HepG2 (cell line): ENCODE data around the gene AP1G1. TPM values are rescaled to one million over a fixed set of nuclear protein-coding genes. Genes with fewer than 3 reads are reported as not detected.
A peak's percentile ranks its signal among the peaks of the same experiment; 100 is the strongest.

Experiments used
- AGO2 ChIP-seq: fragments of 200-400 bp; formaldehyde crosslinking; optimal IDR thresholded peaks from 2 replicates; pipeline ENCODE3; 2017; ENCODE audit warnings: mild to moderate bottlenecking, low read depth, low read length, moderate library complexity
- ARNTL ChIP-seq: sonication (generic); formaldehyde crosslinking; IDR thresholded peaks from 2 replicates; pipeline ENCODE4 v1.4.0; 2020; ENCODE audit warnings: mild to moderate bottlenecking, missing genetic modification reagents
- CCAR2 ChIP-seq: fragments of 200-400 bp; formaldehyde crosslinking; optimal IDR thresholded peaks from 2 replicates; pipeline ENCODE3; 2018; ENCODE audit warnings: low read depth, mild to moderate bottlenecking, low read length, moderate library complexity
- DNMT1 ChIP-seq: sonication (generic); formaldehyde crosslinking; IDR thresholded peaks from 2 replicates; pipeline ENCODE4 v1.5.1; 2020; ENCODE audit warnings: mild to moderate bottlenecking, missing genetic modification reagents
- HNRNPLL ChIP-seq: fragments of 200-400 bp; formaldehyde crosslinking; IDR thresholded peaks from 2 replicates; pipeline ENCODE4 v1.6.1; 2017; ENCODE audit warnings: mild to moderate bottlenecking, low read depth, low read length; ENCODE audit not compliant: poor library complexity, severe bottlenecking
- JUND ChIP-seq: sonication (generic); formaldehyde crosslinking; IDR thresholded peaks from 2 replicates; pipeline ENCODE4 v1.8.0; 2022; ENCODE audit warnings: mild to moderate bottlenecking, missing genetic modification reagents
- KDM5B ChIP-seq: sonication (generic); formaldehyde crosslinking; IDR thresholded peaks from 2 replicates; pipeline ENCODE4 v1.4.0; 2020; ENCODE audit warnings: missing genetic modification reagents, mild to moderate bottlenecking, borderline replicate concordance
- KLF11 ChIP-seq: IDR thresholded peaks from 2 replicates; pipeline ENCODE4 v1.6.1; 2016; ENCODE audit warnings: missing compliant biosample characterization
- KLF13 ChIP-seq: sonication (generic); formaldehyde crosslinking; IDR thresholded peaks from 2 replicates; pipeline ENCODE4 v1.4.0; 2020; ENCODE audit warnings: mild to moderate bottlenecking, missing genetic modification reagents
- ONECUT2 ChIP-seq: sonication (generic); formaldehyde crosslinking; IDR thresholded peaks from 2 replicates; pipeline ENCODE4 v1.4.0; 2020; ENCODE audit warnings: missing genetic modification reagents
- ZNF451 ChIP-seq: sonication (generic); formaldehyde crosslinking; IDR thresholded peaks from 2 replicates; pipeline ENCODE4 v1.5.0; 2020; ENCODE audit warnings: mild to moderate bottlenecking, missing genetic modification reagents
- ZNF530 ChIP-seq: sonication (generic); formaldehyde crosslinking; IDR thresholded peaks from 2 replicates; pipeline ENCODE4 v1.5.0; 2020; ENCODE audit warnings: low read depth, mild to moderate bottlenecking, missing genetic modification reagents
- ZNF562 ChIP-seq: sonication (generic); formaldehyde crosslinking; IDR thresholded peaks from 2 replicates; pipeline ENCODE4 v1.8.0; 2022; ENCODE audit warnings: missing genetic modification reagents, borderline replicate concordance
- ZNF670 ChIP-seq: sonication (generic); formaldehyde crosslinking; IDR thresholded peaks from 2 replicates; pipeline ENCODE4 v1.8.0; 2022; ENCODE audit warnings: mild to moderate bottlenecking, missing genetic modification reagents, borderline replicate concordance
- polyA plus RNA-seq, 8 experiments: library from polyadenylated mRNA; depleted of rRNA in 3 of 8; stranded (reverse) in 7 of 8; unstranded in 1 of 8; fragments of >200 nt; fragmentation: Illumina TruSeq in 4 of 8; extraction: Trizol in 4 of 8; gene quantifications; 2 replicates each; pipeline versions ENCODE4 v1.2.1 to v1.2.3, GENCODE V29; 2011 to 2016; ENCODE audit warnings: low read depth in 4 of 8, missing spikeins in 1 of 8, mixed read lengths in 1 of 8; ENCODE audit not compliant: insufficient read depth in 1 of 8
- total RNA-seq, 5 experiments: library from RNA; depleted of rRNA; stranded (reverse); fragments of >200 nt; fragmentation: Illumina TruSeq; extraction: Trizol; gene quantifications; 2 replicates each; pipeline ENCODE4 v1.2.3, GENCODE V29; 2016; ENCODE audit warnings: low read depth in 1 of 5
- TF ChIP-seq, protein P1 (sequence below): sonication (generic); formaldehyde crosslinking; IDR thresholded peaks from 2 replicates; pipeline ENCODE4 v1.8.0; 2022; ENCODE audit warnings: missing genetic modification reagents, mild to moderate bottlenecking, borderline replicate concordance
- TF ChIP-seq, protein P2 (sequence below): sonication (generic); formaldehyde crosslinking; IDR thresholded peaks from 2 replicates; pipeline ENCODE4 v1.8.0; 2022; ENCODE audit warnings: missing genetic modification reagents, mild to moderate bottlenecking, moderate library complexity, borderline replicate concordance
- TF ChIP-seq, protein P3 (sequence below): sonication (generic); formaldehyde crosslinking; IDR thresholded peaks from 2 replicates; pipeline ENCODE4 v1.4.0; 2020; ENCODE audit warnings: missing genetic modification reagents
- TF ChIP-seq, protein P4 (sequence below): sonication (generic); formaldehyde crosslinking; IDR thresholded peaks from 2 replicates; pipeline ENCODE4 v1.8.1; 2022; ENCODE audit warnings: low read depth, mild to moderate bottlenecking, missing genetic modification reagents

AP1G1 gene
- total and polyA plus RNA-seq, 2 of the 13 experiments (the other 11 are each of a cell fraction or from before 2014, with no cell fraction given): 62.2 to 66.2 TPM

DNA sequence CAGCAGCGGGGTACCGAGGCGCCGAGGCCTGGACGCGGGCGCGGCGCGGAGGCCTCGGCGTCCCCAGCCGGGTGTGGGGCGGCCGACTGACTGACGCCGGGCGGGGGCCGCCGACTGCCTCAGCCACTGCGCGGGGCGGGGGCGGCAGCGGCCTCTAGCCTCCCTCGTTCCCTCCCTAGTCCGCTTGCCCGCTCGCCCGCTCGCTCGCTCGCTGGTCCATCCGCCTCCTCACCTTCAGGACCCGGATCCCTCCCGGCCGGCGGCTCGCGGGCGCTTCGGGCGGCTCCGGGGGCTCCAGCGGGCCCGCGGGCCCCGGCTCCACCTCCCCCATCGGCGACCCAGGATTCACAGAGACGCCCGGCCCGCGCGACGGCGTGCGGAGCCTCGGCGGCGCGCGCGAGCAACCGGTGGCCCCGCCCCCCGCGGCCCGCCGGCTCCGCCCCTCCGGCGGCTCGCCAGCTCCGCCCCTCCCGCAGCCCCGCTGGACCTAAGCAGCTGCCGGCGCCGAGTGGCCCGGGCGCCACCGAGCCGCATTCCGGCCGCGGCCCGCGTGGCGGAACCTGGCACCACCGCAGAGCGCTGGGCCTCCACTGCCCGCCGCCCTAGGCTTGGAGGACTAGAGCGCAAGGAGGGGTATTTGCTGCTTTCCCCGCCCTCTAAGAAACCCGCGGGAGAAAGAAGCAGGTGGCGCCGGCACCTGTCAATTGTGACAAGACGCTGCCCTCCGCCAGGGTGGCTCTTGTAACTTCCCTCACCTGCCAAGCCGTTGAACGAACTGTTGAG lies 84.9 kb downstream of the AP1G1 start (continued):
- TF ChIP-seq ZNF530 (CRISPR knock-in tag) (no peak), ZNF562 (CRISPR knock-in tag) (no peak), ONECUT2 (no peak), DNMT1 (CRISPR knock-in tag) (no peak), KLF11 (CRISPR knock-in tag) (no peak), KLF13 (CRISPR knock-in tag) (no peak), ZNF670 (CRISPR knock-in tag) (no peak), KDM5B (CRISPR knock-in tag) (peak; percentile 69), ARNTL (no peak), AGO2 (no peak), JUND (CRISPR knock-in tag) (no peak), HNRNPLL (peak; percentile 74), ZNF451 (CRISPR knock-in tag) (no peak), CCAR2 (no peak)
- TF ChIP-seq, protein P1, sequence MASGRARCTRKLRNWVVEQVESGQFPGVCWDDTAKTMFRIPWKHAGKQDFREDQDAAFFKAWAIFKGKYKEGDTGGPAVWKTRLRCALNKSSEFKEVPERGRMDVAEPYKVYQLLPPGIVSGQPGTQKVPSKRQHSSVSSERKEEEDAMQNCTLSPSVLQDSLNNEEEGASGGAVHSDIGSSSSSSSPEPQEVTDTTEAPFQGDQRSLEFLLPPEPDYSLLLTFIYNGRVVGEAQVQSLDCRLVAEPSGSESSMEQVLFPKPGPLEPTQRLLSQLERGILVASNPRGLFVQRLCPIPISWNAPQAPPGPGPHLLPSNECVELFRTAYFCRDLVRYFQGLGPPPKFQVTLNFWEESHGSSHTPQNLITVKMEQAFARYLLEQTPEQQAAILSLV (CRISPR knock-in tag): no peak
- TF ChIP-seq, protein P2, sequence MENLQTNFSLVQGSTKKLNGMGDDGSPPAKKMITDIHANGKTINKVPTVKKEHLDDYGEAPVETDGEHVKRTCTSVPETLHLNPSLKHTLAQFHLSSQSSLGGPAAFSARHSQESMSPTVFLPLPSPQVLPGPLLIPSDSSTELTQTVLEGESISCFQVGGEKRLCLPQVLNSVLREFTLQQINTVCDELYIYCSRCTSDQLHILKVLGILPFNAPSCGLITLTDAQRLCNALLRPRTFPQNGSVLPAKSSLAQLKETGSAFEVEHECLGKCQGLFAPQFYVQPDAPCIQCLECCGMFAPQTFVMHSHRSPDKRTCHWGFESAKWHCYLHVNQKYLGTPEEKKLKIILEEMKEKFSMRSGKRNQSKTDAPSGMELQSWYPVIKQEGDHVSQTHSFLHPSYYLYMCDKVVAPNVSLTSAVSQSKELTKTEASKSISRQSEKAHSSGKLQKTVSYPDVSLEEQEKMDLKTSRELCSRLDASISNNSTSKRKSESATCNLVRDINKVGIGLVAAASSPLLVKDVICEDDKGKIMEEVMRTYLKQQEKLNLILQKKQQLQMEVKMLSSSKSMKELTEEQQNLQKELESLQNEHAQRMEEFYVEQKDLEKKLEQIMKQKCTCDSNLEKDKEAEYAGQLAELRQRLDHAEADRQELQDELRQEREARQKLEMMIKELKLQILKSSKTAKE (CRISPR knock-in tag): no peak
- TF ChIP-seq, protein P3, sequence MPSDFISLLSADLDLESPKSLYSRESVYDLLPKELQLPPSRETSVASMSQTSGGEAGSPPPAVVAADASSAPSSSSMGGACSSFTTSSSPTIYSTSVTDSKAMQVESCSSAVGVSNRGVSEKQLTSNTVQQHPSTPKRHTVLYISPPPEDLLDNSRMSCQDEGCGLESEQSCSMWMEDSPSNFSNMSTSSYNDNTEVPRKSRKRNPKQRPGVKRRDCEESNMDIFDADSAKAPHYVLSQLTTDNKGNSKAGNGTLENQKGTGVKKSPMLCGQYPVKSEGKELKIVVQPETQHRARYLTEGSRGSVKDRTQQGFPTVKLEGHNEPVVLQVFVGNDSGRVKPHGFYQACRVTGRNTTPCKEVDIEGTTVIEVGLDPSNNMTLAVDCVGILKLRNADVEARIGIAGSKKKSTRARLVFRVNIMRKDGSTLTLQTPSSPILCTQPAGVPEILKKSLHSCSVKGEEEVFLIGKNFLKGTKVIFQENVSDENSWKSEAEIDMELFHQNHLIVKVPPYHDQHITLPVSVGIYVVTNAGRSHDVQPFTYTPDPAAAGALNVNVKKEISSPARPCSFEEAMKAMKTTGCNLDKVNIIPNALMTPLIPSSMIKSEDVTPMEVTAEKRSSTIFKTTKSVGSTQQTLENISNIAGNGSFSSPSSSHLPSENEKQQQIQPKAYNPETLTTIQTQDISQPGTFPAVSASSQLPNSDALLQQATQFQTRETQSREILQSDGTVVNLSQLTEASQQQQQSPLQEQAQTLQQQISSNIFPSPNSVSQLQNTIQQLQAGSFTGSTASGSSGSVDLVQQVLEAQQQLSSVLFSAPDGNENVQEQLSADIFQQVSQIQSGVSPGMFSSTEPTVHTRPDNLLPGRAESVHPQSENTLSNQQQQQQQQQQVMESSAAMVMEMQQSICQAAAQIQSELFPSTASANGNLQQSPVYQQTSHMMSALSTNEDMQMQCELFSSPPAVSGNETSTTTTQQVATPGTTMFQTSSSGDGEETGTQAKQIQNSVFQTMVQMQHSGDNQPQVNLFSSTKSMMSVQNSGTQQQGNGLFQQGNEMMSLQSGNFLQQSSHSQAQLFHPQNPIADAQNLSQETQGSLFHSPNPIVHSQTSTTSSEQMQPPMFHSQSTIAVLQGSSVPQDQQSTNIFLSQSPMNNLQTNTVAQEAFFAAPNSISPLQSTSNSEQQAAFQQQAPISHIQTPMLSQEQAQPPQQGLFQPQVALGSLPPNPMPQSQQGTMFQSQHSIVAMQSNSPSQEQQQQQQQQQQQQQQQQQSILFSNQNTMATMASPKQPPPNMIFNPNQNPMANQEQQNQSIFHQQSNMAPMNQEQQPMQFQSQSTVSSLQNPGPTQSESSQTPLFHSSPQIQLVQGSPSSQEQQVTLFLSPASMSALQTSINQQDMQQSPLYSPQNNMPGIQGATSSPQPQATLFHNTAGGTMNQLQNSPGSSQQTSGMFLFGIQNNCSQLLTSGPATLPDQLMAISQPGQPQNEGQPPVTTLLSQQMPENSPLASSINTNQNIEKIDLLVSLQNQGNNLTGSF (CRISPR knock-in tag): 0 out of 2 replicates have a peak, but pooled peaks have one; percentile 39
- TF ChIP-seq, protein P4, sequence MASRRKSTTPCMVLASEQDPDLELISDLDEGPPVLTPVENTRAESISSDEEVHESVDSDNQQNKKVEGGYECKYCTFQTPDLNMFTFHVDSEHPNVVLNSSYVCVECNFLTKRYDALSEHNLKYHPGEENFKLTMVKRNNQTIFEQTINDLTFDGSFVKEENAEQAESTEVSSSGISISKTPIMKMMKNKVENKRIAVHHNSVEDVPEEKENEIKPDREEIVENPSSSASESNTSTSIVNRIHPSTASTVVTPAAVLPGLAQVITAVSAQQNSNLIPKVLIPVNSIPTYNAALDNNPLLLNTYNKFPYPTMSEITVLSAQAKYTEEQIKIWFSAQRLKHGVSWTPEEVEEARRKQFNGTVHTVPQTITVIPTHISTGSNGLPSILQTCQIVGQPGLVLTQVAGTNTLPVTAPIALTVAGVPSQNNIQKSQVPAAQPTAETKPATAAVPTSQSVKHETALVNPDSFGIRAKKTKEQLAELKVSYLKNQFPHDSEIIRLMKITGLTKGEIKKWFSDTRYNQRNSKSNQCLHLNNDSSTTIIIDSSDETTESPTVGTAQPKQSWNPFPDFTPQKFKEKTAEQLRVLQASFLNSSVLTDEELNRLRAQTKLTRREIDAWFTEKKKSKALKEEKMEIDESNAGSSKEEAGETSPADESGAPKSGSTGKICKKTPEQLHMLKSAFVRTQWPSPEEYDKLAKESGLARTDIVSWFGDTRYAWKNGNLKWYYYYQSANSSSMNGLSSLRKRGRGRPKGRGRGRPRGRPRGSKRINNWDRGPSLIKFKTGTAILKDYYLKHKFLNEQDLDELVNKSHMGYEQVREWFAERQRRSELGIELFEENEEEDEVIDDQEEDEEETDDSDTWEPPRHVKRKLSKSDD: no peak
